ENCODE measurements around the gene CLC.
"Not testable (repeated sequence)": the region's sequence is repeated elsewhere in the genome, so short reads cannot be mapped to it uniquely, and the experiment has no call there.

Gene CLC

GRCh38 chr19:39737891-39738290 is at the start of gene CLC:
CLC (minus strand) TSS chr19:39738029; CDS start chr19:39737952, 77 bp downstream.
- DNase-seq: no peak

- no peak for DNase-seq
Measured at GRCh38 chr19:39780894-39781293, 43.1 kb upstream of the CLC start.

GRCh38 chr19:39778763-39779162 is 40.9 kb upstream of the CLC start, which contains the start of gene LEUTX:
LEUTX (plus strand) TSS chr19:39778854; CDS start chr19:39778921, 67 bp downstream.
- no peak for DNase-seq

DNA sequence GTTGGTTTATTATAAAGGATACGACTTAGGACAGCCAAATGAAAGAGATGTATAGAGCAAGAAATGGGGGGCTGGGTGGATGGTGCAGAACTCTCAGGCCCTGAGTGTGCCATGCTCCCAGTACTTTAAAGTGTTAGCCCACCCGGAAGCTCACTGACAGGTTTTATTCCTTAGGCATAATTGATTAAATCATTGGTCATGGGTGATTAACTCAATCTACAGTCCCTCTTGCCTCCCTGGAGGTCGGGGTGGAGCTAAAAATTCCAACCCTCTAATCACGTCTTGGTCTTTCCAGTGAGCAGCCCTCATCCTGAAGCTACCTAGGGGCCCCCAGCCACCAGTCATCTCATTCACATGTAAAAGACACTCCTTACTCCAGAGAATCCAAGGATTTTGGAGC is 31.0 kb upstream of the CLC start:
- no peak for DNase-seq

- no peak for DNase-seq
Measured at GRCh38 chr19:39768334-39768733, 30.5 kb upstream of the CLC start.

DNA sequence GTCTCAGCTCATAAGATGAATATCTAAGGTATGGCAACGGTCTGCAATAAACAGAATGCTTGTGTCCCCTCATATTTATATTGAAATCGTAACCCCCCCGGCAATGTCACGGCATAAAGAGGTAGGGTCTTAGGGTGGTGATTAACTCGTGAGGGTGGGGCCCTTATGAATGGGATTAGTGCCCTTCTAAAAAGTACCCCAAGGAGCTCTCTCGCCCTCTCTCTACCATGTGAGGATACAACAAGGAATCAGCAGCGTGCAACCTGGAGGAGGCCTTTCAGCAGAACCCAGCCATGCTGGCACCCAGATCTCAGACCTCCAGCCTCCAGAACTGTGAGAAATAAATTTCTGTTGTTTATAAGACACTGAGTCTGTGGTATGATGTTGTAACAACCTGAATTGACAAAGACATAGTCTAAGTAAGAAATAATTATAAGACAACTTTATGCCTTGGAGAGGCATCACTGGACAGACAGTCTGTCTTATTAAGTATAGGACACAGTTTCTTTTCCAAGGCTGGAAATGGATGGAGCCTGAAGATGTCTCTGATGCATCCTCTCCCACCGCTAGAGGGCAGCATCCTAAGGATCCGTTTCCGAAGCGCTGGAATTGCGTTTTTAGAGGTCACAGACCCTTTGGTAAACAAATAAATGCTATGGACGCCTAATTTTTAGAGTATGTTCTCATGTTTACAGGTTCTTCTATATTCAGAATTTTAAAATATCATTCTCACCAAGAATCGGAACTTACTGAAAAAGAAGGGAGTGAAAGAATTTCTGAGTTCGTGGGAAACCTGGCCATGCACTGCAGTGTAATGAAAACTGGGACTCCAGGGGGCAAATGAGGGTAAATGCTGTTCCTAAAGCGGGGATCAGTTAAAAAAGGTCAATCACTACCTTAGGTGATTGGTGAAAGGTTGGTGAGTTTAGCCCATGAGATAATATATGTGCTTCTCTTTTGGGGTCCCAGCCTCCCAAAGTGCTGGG is 27.6 kb upstream of the CLC start:
- DNase-seq: peak; percentile 62

GRCh38 chr19:39761851-39762250 is 24.0 kb upstream of the CLC start:
- DNase-seq: not testable (repeated sequence)

- DNase-seq: no peak
Measured at GRCh38 chr19:39759457-39760184, 21.8 kb upstream of the CLC start.

DNA sequence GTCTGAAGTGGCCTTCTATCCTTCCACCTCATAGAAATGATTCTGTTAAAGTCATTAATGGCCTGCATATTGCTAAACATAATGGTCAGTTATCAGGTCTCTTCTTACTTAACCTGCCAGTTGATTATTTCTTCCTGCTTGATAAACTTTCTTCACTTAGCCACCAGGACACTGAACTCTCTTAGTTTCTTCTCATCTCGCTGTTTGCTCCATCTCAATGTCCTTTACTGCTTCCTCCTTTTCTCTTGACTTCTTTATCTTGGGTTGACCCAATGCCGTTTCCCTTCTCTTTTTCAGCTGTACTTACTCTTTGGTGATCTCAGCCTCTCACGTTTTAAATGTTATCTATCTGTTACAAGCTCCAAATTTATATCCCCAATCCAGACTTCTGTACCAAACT is 17.1 kb upstream of the CLC start:
- no peak for DNase-seq

DNA sequence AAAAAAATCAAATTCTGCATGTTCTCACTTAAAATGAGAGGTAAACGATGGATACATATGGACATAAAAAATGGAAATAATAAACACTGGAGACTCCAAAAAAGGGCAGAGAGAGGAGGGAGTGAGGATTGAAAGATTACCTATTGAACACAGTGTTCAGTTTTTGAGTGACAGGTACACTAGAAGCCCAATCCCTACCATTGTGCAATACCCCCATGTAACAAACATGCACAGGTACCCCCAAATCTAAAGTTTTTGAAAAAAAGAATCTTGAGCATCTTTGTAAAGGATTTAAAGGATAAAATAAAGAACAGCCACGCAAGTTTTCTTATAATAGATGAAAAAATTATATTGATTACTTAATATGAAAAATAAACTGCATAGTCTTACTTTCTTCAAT is 16.7 kb upstream of the CLC start:
- no peak for DNase-seq

- DNase-seq: no peak
Measured at GRCh38 chr19:39752795-39753194, 15.0 kb upstream of the CLC start.

DNA sequence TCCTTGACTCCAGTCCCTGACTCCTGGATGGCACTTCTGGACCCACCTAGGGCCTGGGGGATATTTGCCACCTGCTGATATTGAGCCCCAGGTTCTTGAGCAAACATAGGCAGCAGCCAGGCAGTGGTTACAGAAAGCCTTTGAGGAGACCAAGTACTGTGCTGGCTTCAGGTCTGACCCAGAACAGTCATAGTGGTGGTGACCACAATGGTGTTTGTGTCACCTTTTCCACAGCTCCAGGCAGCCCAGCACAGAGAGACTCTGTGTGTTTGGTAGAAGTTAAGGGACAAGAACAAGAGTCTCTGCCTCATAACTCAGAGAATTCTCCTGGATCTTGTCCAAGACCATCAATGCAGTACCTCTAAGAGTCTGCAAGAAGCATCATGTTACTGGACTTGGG is 14.6 kb upstream of the CLC start:
- no peak for DNase-seq

GRCh38 chr19:39749981-39750380 is 12.2 kb upstream of the CLC start:
- no peak for DNase-seq

GRCh38 chr19:39746836-39747529 is 9.2 kb upstream of the CLC start:
- DNase-seq: no peak

DNA sequence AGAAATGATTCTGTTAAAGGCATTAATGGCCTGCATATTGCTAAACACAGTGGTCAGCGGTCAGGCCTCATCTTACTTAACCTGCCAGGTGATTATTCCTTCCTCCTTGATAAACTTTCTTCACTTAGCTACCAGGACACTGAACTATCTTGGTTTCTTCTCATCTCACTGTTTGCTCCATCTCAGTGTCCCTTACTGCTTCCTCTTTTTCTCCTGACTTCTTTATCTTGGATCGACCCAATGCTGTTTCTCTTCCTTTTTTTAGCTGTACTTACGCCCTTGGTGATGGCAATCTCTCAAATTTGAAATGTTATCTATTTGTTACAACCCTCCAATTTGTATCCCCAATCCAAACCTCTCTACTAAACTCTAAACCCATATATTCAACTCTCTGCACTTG is 7.8 kb upstream of the CLC start:
- DNase-seq: no peak

DNA sequence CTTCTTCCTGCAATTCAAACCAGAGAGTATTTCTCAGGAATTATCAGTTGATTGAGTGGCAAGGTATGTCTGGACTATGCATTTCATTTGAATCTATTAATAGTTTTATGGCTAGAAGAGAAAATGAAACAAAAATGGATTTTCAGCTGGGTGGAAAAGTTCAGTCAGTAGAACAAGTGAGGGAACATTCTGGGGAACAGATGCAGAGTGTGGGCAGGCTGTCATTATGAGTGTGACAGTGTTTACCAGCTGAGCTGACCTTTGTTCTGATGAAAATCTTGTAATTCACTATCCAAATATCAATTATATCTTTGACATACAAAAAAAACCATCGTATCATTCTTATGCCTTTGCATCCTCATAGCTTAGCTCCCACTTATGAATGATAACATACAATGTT is 2.6 kb upstream of the CLC start:
- DNase-seq: no peak

DNA sequence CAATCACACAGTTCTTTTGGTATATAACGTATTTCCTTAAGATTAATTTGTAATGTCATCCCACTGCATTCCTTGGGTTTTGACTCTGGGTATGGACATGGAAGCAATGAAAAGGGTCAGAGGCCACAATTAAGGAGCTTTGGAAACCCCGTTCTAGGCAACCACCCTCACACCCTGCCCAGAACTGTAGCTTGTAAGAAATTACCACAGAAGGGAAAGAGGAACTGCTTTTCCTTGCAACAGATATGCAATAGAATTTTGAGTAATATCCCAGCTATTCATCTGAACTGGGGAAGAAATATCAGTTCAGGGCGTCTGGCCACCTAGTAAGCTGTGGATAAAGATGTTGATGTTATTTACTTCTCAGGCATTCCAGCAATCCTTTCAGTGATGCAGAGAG is 985 bp upstream of the CLC start:
- no peak for DNase-seq

- DNase-seq: no peak
Measured at GRCh38 chr19:39737351-39737750, 478 bp downstream of the CLC start.

DNA sequence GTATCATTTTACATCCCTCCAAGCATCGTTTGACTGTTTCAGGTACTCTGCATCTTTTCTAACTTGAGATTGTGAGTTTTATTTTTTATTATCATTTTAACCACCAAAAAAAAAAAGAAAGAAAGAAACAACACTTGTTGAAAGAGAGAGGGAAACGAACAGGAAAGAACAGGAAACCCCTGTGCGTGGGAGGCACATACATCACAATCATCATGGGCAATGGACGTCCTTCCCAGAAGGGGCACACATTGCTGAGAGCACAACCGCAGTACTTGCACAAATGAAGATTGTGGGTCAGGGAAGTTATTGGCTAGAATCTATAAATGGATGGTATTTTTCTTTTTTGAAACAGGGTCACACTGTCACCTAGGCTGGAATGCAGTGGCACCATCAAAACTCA is 1.7 kb downstream of the CLC start:
- no peak for DNase-seq

DNA sequence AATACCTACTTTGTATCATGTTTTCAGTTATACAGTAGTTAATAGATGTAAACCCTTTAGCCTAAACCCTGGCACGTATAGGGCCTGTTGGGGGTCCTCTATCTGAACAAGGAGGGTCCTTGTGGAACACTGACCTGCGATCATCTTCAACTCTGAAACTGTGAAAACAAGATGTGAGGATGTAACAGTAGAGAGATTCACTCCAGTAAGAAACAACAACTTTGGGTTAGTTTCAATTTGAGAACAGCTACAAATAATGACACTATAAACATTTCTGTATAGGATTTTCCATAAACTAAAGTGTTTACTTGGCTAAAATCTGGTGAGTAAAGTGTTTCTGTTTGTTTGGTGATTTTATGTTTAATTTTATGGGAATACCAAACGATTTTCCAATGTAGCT is 2.1 kb downstream of the CLC start:
- DNase-seq: no peak

DNA sequence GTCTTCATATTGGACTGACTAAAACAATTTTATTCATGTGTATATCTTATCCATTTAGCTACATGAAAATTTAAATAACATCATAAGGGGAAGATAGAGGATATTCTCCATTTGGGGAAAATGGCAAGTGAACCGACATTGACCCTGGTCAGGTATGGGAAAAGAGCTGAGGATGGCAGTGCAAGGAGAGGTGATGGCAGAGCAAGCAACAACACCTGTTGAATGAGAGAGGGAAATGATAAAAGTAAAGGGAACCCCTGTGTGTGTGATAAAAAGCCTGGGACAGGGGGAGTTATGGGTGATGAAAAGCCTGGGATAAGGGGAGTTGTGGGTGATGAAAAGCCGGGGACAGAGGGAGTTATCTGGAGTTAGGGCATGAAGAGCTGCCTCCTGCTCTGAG is 4.0 kb downstream of the CLC start:
- no peak for DNase-seq

GRCh38 chr19:39731685-39732084 is 6.1 kb downstream of the CLC start:
- no peak for DNase-seq

GRCh38 chr19:39729594-39729993 is 8.2 kb downstream of the CLC start:
- DNase-seq: no peak
